GM19043 (cell line): ENCODE data around the gene YWHAQ.
A peak's percentile ranks its signal among the peaks of the same experiment; 100 is the strongest.

ENCODE experiments used
- ATAC-seq: cut with Tn5 transposase; IDR thresholded peaks from one replicate; pipeline ENCODE4 v1.9.1; 2021; ENCODE audit warnings: low read depth; ENCODE audit not compliant: unreplicated experiment

YWHAQ gene

DNA sequence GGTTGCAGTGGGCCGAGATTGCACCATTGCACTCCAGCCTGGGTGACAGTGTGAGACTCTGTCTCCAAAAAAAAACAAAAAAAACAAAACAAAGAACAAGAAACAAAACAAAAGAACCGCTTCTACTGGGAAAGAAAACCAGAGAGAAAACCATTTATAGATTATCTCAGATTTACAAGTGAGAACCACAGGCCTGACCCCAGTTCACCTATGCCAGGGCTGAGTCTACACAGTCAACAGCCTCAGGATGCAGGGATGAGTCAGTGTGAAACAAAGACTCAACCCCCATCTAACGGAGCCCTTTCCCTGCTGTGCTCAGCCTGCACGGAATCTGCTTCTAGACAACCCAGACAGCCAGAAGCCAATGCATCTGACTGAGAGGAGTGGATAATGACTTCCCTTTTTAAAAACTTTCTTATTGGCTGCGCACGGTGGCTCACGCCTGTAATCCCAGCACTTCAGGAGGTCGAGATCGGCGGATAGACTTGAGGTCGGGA lies 25.5 kb upstream of the YWHAQ start:
- peak; percentile 93 for ATAC-seq

DNA sequence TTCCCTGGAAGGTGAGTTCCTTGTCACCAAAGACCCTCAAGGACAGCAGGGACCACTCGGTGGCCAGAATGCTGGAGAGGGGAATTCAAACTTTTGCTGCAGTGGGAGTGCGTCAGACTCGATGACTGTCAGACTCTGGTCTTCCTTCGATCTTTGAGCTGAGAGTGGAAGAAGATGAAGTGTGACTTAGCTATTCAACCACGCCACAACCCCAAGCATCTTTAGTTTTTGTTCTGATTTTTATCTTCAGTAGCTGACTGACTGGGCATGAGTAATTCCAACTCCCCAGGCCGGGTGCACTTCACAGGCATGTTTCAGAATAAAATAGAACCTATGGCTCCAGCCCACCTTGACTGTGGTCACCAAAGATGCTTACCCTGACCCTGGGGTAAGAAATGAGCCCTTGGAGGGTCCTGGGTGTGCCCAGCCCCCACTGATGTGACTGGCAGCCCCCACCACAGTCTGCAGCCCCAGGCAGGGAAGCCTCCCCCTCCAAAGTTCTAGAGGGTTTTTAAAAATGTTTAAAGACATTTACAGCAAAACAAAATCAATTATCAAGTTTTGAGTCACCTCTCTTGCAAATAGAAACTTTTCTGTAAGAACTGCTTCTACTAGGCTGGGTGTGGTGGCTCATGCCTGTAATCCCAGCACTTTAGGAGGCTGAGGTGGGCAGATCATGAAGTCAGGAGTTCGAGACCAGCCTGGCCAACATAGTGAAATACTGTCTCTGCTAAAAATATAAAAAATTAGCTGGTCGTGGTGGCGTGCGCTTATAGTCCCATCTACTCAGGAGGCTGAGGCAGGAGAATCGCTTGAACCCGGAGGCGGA lies 24.9 kb upstream of the YWHAQ start:
- ATAC-seq: no peak

DNA sequence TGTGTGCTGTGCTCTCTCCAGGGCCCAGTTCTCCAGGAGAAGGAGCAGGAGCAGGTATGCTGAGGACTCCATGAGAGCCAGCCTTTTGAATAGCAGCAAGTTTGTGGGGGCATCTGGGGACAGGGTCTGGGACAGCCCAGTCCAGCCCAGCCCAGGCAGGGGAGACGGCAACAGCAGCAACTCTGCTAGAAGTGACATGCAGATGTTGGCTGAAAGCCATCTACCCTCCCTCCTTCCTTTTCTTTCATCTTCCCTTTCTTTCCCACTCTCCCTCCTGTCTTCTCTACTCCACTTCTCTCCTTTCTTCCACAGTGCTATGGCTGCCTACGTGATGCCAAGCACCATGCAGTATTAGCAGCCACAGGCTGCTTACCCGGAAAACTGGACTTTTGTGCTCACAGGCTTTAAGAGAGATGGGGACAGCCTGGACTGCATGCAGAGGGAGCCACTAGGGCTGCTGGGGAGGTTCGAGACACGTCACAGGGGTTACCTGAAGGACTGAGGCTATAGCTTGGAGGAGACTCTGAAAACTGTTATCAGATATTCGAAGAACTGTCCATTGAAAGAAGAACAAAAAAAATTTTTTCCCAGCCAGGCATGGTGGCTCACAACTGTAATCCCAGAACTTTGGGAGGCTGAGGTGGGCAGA lies 23.8 kb upstream of the YWHAQ start:
- ATAC-seq: no peak

DNA sequence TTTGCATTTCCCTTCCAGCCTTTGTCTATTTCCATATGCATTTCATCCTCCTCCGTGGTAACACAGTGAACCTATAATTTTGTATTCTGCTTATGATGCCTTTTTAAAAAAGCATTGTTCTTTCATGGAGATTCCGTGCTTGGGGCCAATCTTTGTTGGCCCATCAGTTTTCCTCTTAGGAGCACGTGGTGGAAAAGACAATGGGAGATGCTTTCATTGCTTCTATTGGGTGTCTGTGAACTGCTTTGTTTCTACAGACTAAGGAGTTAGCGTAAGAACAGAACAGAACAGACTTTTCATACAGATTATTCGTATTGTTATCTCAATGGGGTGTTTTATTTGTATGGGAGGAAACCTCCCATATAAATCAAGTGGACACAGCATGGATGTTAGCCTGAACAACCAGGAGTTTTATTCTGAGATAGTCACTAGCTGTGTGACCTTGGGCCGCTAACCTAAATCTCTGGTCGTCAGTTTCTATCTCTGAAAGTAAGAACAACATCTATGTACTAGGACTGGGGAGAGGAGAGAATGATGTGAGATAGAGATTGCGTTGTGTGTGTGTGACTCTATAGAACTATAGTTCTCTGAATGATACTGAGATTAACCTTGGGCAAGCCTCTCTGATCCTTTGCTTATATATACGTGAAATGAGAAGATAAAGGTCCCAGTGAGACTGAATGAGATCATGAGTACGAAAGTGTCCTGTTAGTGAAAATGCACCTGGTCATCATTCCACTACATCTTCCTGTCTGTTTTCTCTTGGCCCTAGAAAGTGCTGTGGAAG lies 22.9 kb upstream of the YWHAQ start:
- no peak for ATAC-seq

DNA sequence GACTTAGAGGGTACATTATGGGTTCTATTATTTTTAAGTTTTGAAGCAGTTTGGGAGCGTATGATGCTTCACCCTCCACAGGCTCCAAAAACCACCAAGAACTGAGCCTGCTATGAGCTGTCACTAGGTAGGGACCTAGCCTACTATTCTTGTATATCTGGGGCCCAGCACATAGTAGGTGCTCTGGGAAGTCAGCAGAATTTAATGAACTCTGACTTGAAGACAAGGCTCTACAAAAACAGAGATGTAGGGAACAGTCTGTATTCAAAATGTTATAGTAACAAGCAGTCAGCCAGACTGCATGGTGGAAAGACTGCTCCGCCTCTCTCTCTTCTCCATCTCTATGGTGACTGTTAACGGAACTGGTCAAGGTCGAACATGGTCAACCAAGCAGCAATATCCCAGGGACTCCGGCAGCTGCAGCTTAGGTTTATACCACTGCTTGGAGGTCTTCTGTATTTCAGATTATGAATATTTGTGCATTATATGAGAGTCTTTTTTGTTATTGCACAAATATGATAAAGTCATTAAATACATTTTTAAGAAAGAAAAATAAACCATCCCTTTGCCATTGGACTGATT lies 22.2 kb upstream of the YWHAQ start:
- ATAC-seq: no peak

DNA sequence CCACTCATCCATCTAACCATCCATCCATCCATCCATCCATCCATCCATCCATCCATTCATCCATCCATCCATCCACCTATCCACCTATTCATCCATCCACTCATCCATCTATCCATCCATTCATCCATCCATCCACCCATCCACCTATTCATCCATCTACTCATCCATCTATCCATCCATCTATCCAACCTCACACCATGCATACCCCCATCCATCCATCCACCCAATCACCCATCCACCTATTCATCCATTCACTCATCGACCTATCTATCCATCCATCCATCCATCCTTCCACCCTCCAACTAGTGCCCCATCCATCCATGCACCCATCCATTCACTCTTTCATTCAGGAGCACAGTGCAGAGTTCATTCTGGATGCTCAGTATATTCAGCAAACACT lies 21.5 kb upstream of the YWHAQ start:
- no peak for ATAC-seq

DNA sequence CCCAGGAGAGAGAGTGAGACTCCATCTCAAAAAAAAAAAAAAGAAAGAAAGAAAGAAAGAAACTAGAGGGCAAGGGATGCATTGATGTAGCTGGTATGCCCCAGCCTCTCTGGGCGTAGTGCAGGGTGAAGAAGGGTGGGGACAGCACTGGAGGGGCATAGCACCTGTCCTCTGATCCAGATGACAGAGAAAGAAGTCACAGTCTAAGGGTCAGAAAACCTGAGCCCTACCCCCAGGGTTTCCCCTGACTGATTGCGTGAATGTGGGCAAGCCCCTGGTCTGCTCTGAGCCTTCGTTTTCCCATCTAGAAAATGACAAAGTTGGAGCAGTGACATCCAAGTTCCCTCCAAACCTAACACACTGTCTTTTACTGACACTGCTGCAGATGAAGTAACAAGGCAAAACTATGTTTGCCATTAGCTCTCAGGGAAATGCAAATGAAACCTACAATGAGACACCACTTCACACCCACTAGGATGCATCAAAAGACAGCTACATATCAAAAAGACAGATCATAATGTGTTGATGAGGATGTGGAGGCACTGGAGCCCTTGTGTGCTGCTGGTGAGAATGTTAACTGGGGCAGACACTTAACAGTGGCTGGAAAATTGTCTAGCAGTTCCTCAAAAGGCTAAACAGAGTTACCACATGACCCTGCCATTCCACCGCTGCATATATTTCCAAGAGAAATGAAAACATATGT lies 19.5 kb upstream of the YWHAQ start:
- no peak for ATAC-seq

DNA sequence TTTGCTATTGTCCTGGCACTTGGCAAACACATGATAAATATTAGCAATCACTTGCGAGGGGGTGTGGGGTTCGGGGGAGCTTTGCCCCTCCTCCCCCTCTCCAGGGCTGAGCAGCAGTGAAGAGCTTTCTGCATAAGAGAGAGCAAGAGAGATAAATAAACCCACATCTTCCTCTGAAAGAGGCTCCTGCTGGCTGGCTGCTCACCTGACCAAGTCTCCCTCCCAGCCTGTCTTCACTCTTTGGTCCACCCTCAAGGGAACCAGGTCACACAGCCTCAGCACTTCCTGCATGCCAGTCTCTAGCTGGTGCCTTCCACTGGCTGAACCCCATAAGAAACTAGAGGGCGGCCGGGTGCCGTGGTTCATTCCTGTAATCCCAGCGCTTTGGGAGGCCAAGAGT lies 18.5 kb upstream of the YWHAQ start:
- no peak for ATAC-seq

DNA sequence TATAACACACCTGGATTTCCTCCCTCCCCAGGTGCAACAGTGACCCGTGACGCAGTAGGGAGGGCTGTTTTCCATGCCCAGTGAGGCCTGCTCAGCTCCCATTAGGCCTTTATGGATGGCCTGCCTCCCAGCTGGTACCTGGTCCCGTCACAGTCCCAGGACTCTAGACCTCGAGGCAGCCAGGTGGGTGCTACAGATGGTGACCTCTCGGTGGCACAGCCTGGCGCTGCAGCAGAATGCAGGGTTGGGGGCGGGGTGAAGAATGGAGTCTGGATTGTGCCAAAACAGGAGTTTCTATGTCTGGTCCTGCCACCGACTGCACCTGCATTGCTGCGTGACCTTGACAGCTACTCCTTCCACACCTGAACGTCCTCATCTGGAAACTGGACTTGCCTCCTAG lies 18.0 kb upstream of the YWHAQ start:
- ATAC-seq: no peak

DNA sequence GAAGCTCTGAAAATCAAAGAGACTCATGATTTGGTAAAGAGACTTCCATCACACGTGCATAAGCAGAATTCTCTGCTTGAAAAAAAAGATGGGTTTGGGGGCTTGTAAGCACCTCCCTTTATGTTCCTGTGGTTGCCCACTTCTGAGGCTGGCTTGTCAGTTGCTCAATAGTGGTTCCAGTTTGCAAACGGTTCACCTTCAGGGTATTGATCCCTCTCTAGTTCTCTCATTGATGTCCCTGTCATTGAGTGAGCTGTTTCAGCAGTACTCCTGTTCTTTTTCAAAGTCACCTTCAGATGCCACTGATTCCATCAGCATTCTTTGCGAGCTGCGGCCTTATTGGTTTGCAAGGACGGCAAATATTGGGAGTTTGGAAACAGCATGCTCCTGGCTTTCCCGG lies 17.1 kb upstream of the YWHAQ start:
- no peak for ATAC-seq

DNA sequence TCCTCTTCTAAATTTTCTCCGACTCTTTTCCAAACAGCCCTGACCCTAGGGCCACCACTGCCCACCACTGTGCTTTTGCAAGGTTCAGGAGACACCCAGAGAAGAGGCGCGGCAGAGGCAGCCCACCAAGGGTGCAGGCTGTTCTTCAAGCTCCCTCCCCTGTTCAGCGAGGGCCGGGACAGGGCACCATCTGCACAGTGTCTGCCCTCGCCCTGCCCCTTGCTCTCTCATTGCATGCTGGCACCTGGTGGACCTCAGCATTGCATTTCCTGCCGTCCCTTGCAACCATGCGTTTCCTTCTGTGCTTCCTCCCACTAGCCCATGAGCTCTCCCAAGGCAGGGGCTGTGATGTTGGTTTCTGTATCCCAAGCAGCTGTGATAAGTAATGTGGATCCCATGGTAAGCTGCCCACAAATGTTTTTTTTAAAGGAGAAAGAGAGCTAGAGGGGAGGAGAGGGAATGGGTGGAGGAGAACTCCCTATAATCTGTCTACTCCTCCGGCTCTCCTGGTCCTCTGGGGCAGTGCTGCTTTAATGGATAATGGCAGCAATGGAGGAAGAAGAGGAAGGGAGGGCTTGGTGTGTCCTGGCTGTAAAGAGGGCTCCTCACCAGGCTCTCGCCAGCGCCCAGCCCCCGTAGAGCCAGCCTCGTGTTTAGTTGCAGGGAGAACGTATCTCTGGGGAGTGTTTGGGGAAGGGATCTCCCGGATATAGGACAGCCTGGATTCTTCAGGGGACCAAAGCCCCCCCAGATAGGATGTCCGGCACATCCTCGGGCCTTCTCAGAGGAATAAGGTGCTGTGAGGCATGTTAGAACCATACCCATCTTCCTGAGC lies 15.6 kb upstream of the YWHAQ start:
- no peak for ATAC-seq

DNA sequence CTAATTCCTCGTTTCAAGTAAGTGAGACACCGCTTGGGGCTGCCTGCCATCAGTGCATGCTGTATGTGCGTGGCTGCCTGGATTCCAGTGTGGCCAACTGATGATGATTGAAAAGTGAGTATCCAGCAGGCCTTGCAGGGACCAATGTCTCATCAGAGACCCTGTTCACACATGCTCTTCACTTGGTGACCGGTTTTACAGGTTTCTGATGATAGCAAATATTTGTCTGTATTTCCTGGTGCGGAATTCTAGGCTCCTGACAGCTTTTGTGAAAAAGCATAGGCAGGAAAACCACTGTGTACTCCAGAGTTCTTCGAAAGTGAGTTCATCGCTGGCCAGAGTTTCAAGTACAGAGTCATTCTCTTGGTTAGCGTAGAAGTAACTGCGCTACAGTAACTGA lies 13.8 kb upstream of the YWHAQ start:
- ATAC-seq: no peak

DNA sequence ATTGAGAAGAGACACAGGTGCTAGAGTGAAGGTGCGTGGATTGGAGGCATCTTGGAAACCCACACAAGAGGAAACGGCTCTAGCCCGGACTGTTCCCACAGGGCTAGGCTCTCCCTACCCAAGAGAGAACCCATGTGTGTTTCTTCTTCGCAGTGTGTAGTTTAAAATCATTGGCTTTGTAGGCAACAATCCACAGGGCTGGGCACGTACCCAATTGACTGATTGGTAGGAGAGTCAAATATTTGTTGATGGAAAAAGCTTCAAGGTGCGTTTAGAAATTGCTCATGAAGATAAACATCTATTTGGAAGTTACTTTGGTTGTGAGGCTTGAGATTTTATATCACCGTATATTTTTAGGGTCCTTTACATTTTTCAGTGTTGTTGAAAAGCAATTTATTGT lies 13.2 kb upstream of the YWHAQ start:
- ATAC-seq: no peak

DNA sequence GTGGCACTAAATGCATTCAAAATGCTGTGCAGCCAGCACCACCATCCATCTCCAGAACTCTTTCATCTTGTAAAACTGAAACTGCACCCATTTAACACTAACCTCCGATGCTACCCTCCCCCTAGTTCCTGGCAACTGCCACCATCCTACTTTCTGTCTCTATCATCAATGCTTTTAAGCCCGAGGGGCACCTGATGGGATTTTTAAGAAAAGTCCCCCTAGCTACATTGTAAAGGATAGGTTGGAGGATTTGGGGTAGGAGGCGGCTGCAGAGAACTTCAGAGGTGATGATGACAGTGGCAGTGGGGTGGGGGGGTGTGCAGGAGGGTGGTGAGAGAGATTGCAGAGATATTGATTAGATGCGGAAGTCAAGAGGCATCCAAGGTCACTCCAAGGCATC lies 10.8 kb upstream of the YWHAQ start:
- no peak for ATAC-seq

DNA sequence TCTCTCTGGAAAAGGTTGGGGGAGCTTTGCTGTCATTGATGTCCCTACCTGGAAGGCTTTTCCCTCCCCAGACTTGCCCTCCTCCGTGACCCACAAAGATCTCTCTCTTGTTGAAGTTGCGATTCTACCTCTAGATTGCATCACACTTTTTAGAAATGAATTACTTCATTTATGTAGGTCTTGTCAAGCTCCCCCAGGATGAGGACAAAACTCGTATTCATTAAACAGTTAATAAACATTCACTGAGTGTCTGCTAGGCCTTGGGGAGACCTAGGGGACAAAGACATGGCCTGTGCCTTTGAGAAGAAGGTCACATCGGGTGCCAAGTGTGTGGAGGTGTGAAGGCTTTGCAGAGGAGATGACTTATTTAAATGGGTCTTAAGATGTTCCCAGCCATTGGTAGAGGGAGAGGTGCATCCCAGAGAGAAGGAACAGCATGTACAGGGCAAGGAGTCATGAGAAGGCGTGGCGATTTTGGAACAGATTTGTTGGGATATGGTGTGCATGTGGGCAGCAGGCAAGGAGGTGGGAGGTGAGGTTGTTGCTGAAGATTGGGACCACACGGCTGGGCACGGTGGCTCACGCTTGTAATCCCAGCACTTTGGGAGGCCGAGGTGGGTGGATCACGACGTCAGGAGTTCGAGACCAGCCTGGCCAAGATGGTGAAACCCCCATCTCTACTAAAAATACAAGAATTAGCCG lies 9.8 kb upstream of the YWHAQ start:
- ATAC-seq: no peak

DNA sequence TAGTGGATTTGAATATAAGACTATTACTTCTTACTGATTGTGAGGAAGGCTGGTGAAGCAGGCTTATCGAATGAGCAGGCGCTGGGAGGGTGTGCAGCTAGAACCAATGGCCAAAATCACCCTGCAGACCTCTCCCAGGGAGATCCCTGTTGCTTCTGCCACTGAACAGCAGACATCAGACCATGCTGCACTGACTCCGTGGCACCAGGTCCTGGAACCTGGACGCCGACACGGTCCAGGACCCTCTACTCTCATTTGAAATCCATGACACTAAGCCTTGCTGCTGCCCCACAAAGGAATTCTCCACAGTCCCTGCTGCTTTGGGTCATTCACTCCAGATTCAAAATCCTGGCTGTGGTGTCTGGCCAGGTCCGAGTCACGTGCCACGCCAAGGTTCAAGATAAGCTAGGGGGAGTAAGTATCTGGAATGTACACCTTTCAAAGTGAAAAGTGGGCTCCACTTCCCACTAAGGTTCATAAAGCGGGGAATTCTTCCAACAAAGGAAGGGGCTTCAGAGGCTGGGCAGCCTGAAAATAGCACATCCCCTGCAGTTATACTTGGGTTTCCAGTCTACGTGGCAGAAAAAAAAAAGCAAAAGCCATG lies 9.0 kb upstream of the YWHAQ start:
- no peak for ATAC-seq

DNA sequence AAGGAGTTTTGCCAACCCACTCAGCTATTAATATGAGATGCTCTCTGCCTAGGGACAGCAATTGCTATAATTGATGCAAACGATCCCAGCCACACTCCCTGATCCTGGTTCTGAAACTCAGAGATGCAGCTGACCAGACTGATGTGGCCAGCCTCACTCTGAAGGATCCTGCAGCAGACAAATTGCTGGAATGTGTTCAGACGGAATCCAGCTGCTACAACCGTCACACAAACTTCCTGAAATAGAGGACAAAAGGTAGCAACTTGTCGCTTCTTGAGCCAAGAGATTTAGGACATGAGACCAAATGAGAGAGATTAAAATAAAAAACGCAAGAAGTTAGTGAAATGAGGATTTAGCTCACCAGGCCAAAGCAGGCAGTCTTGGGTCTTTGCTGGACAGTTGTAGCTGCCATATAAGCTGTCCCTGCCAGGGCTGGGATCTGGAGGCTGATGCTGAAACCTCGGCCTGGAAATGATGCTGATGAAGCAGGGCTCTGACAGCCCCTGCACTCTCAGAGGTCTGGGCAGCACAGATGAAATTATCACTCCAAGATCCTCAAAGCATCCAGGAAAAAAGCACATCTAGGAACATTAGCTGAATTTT lies 8.3 kb upstream of the YWHAQ start:
- ATAC-seq: no peak

DNA sequence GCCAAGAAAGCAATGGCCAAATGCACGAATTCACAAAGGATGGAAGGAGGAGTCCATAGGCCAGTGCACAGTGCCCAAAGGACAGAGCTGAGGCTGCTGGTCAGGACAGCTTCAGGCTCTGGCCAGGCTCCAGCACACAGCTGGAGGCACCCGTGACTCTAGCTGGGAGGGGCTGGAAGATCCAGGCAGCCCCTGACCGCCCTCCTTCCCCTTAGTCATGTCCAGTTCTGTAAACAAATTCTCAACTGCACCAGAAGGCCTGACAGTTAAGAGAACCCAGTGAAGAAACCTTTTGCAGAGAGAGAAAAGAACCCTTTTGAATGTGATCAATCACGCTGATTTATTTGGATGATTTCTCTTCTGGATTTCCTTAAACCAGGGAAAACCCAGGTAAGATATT lies 7.7 kb upstream of the YWHAQ start:
- no peak for ATAC-seq
